Parathyroid adenoma (tissue), 2 donors: ENCODE data around the gene ELP4.

Experiments used
- H2AFZ ChIP-seq: fragments of 300-600 bp; sonication (generic); one replicate; pipeline ENCODE4 v1.7.0; 2017; ENCODE audit warnings: antibody characterized with exemption, mild to moderate bottlenecking
- H3K27ac ChIP-seq: fragments of 300-600 bp; sonication (generic); one replicate; pipeline ENCODE4 v1.7.0; 2017
- H3K27me3 ChIP-seq: fragments of 300-600 bp; sonication (generic); one replicate; pipeline ENCODE4 v1.7.0; 2017; ENCODE audit warnings: low read length; ENCODE audit not compliant: control insufficient read depth, insufficient read depth
- H3K36me3 ChIP-seq: fragments of 300-600 bp; sonication (generic); one replicate; pipeline ENCODE4 v1.7.0; 2017; ENCODE audit warnings: low read length; ENCODE audit not compliant: control insufficient read depth, insufficient read depth
- H3K4me1 ChIP-seq: fragments of 300-600 bp; sonication (generic); one replicate; pipeline ENCODE4 v1.7.0; 2017; ENCODE audit warnings: control low read depth
- H3K4me2 ChIP-seq: fragments of 300-600 bp; sonication (generic); one replicate; pipeline ENCODE4 v1.7.0; 2017; ENCODE audit warnings: low read length
- H3K4me3 ChIP-seq: fragments of 300-600 bp; sonication (generic); one replicate; pipeline ENCODE4 v1.7.0; 2017; ENCODE audit warnings: low read depth, low read length
- H3K79me2 ChIP-seq: fragments of 300-600 bp; sonication (generic); one replicate; pipeline ENCODE4 v1.7.0; 2017; ENCODE audit warnings: control low read depth
- H3K9ac ChIP-seq: fragments of 300-600 bp; sonication (generic); one replicate; pipeline ENCODE4 v1.7.0; 2017; ENCODE audit warnings: mild to moderate bottlenecking
- H3K9me3 ChIP-seq: fragments of 300-600 bp; sonication (generic); one replicate; pipeline ENCODE4 v1.7.0; 2017; ENCODE audit warnings: low read length; ENCODE audit not compliant: control insufficient read depth
- CTCF ChIP-seq: fragments of 300-600 bp; sonication (generic); IDR thresholded peaks from one replicate; pipeline ENCODE4 v1.7.0; 2017; ENCODE audit warnings: antibody characterized with exemption, mild to moderate bottlenecking
- donor health status: primary hyperparathyroidism.

ELP4 gene

GRCh38 chr11:31822175-31822926 is 312.8 kb downstream of the ELP4 start:
- H3K79me2 ChIP-seq: no peaks in the 10 kb centered on the region
- H3K27ac ChIP-seq: no peak overlapping the region
- H3K36me3 ChIP-seq: no peaks in the 10 kb centered on the region
- no peaks in the 10 kb centered on the region for H3K9me3 ChIP-seq
- H3K4me1 ChIP-seq: no peaks in the 10 kb centered on the region
- H3K9ac ChIP-seq: no peak overlapping the region
- no peak overlapping the region for H3K4me3 ChIP-seq
- no peak overlapping the region for H2AFZ ChIP-seq
- no peaks in the 10 kb centered on the region for H3K27me3 ChIP-seq
- no peak for TF ChIP-seq CTCF
- no peak overlapping the region for H3K4me2 ChIP-seq

GRCh38 chr11:31822927-31823643 is 313.5 kb downstream of the ELP4 start:
- Histone ChIP-seq H3K79me2 (no peaks in the 10 kb centered on the region), H3K27ac (no peak overlapping the region), H3K4me3 (no peak overlapping the region), H2AFZ (no peak overlapping the region), H3K4me2 (no peak overlapping the region), H3K4me1 (no peaks in the 10 kb centered on the region), H3K9me3 (no peaks in the 10 kb centered on the region), H3K27me3 (no peaks in the 10 kb centered on the region), H3K9ac (no peak overlapping the region), H3K36me3 (no peaks in the 10 kb centered on the region)
- TF ChIP-seq CTCF: no peak

GRCh38 chr11:31823644-31824331 is 314.2 kb downstream of the ELP4 start:
- Histone ChIP-seq H3K36me3 (no peaks in the 10 kb centered on the region), H3K4me1 (no peaks in the 10 kb centered on the region), H3K9ac (no peak overlapping the region), H3K4me2 (no peak overlapping the region), H3K27me3 (no peaks in the 10 kb centered on the region), H2AFZ (no peak overlapping the region), H3K79me2 (no peaks in the 10 kb centered on the region), H3K27ac (no peak overlapping the region), H3K4me3 (no peak overlapping the region), H3K9me3 (no peaks in the 10 kb centered on the region)
- no peak for TF ChIP-seq CTCF

- Histone ChIP-seq H3K4me2 (no peak overlapping the region), H3K36me3 (no peaks in the 10 kb centered on the region)
- no peak for TF ChIP-seq CTCF
Observed at GRCh38 chr11:31824332-31824878, 314.8 kb downstream of the ELP4 start.

More at GRCh38 chr11:31824332-31824878, 314.8 kb downstream of the ELP4 start:
- H3K9ac ChIP-seq: no peak overlapping the region
- no peak overlapping the region for H3K4me3 ChIP-seq
- no peak overlapping the region for H3K27ac ChIP-seq
- H3K27me3 ChIP-seq: no peaks in the 10 kb centered on the region
- no peaks in the 10 kb centered on the region for H3K9me3 ChIP-seq
- H3K4me1 ChIP-seq: no peaks in the 10 kb centered on the region
- H2AFZ ChIP-seq: no peak overlapping the region
- no peaks in the 10 kb centered on the region for H3K79me2 ChIP-seq
